ENCODE results near the gene CBL. TPM values are rescaled to one million over a fixed set of nuclear protein-coding genes. Genes with fewer than 3 reads are reported as not detected.
A peak's percentile ranks its signal among the peaks of the same experiment; 100 is the strongest.

Gene CBL
- total RNA-seq, 2 donors from 2014 or later, result 10.8 to 16.4 TPM

GRCh38 chr11:119329320-119329719, 123.2 kb downstream of the CBL start:
- H3K27me3 ChIP-seq, result no peaks in the 10 kb centered on the region
- H3K4me3 ChIP-seq, result no peak overlapping the region
- TF ChIP-seq CTCF (IDR thresholded peaks at IDR 0.05), result no peak
- intact Hi-C loops (cut with DNase I), result no loop called here
- no peaks in the 10 kb centered on the region for H3K36me3 ChIP-seq
- H3K27ac ChIP-seq, result no peak overlapping the region
- DNase-seq, result no peak
- no peaks in the 10 kb centered on the region for H3K4me1 ChIP-seq
- H3K9ac ChIP-seq (ENCODE audit: low read depth in 2 of 2, low read length in 2 of 2), result no peak overlapping the region
- H3K9me3 ChIP-seq, result no peaks in the 10 kb centered on the region

- H3K9ac ChIP-seq (ENCODE audit: low read depth in 2 of 2, low read length in 2 of 2), result no peak overlapping the region
- intact Hi-C loops (cut with DNase I), result loop anchor here (5.0 kb wide), 1 partner anchor 123 kb away; the partner anchor contains the start of gene CBL
- no peak for DNase-seq
- no peaks in the 10 kb centered on the region for H3K36me3 ChIP-seq
- no peaks in the 10 kb centered on the region for H3K9me3 ChIP-seq
- H3K27ac ChIP-seq, result no peak overlapping the region
- no peaks in the 10 kb centered on the region for H3K27me3 ChIP-seq
- no peak for TF ChIP-seq CTCF (IDR thresholded peaks at IDR 0.05)
- H3K4me3 ChIP-seq, result no peak overlapping the region
- peaks cover 4% of the 10 kb centered on the region for H3K4me1 ChIP-seq
Measured at GRCh38 chr11:119330237-119330636, 124.1 kb downstream of the CBL start.

- Histone ChIP-seq H3K4me1 (peaks cover 5% of the 10 kb centered on the region), H3K27me3 (no peaks in the 10 kb centered on the region), H3K36me3 (no peaks in the 10 kb centered on the region), H3K27ac (no peak overlapping the region), H3K4me3 (no peak overlapping the region), H3K9me3 (no peaks in the 10 kb centered on the region), H3K9ac (ENCODE audit: low read depth in 2 of 2, low read length in 2 of 2) (no peak overlapping the region)
- DNase-seq, result no peak
- intact Hi-C loops (cut with DNase I), result loop anchor here (5.0 kb wide), 1 partner anchor 125 kb away; the partner anchor contains the start of gene CBL
- no peak for TF ChIP-seq CTCF (IDR thresholded peaks at IDR 0.05)
Measured at GRCh38 chr11:119332111-119332765, 126.1 kb downstream of the CBL start.

GRCh38 chr11:119334174-119334930, 128.2 kb downstream of the CBL start, which contains the start of gene RNF26:
Gene RNF26, plus strand, starts transcription at chr11:119334527. Its CDS starts 596 bp downstream, at chr11:119335123.
- intact Hi-C loops (cut with DNase I), result loop anchor here (5.0 kb wide), 1 partner anchor 127 kb away; the partner anchor contains the start of gene CBL
- Histone ChIP-seq H3K9ac (ENCODE audit: low read depth in 2 of 2, low read length in 2 of 2) (peak within 1 kb of the TSS; percentile 86 to 87), H3K9me3 (no peaks in the 10 kb centered on the region), H3K36me3 (no peaks in the 10 kb centered on the region), H3K27me3 (no peaks in the 10 kb centered on the region), H3K27ac (peak within 1 kb of the TSS; percentile 65), H3K4me3 (peak within 1 kb of the TSS; percentile 99), H3K4me1 (peaks cover 5% of the 10 kb centered on the region)
- peak; percentile 98 for DNase-seq
- no peak for TF ChIP-seq CTCF (IDR thresholded peaks at IDR 0.05)

- Histone ChIP-seq H3K9me3 (no peaks in the 10 kb centered on the region), H3K9ac (ENCODE audit: low read depth in 2 of 2, low read length in 2 of 2) (peak overlapping the region; percentile 86 to 87), H3K27ac (no peak overlapping the region), H3K27me3 (peaks cover 7% of the 10 kb centered on the region), H3K4me3 (peak overlapping the region; percentile 99), H3K36me3 (no peaks in the 10 kb centered on the region), H3K4me1 (peaks cover 12% of the 10 kb centered on the region)
- intact Hi-C loops (cut with DNase I), result no loop called here
- TF ChIP-seq CTCF (IDR thresholded peaks at IDR 0.05), result no peak
- DNase-seq, result no peak
Measured at GRCh38 chr11:119335091-119335654, 129.0 kb downstream of the CBL start.
